K562 (cell line): ENCODE data around the gene MASP1.

Source experiments
- CTCF ChIP-seq, 3 experiments: IDR thresholded peaks in 2 of 3; conservative IDR thresholded peaks in 1 of 3; 2 replicates each; pipeline ENCODE4 v1.5.1; 2011 to 2012; ENCODE audit warnings: low read length in 3 of 3, mild to moderate bottlenecking in 3 of 3, control low read depth in 2 of 3, improper control_type of control experiment in 1 of 3, inconsistent platforms in 1 of 3, low read depth in 1 of 3, mixed read lengths in 1 of 3, moderate library complexity in 1 of 3; ENCODE audit not compliant: insufficient read depth in 2 of 3
- FOXJ2 ChIP-seq: fragments of 200-800 bp; sonication (Bioruptor generic); IDR thresholded peaks from 2 replicates; pipeline ENCODE4 v1.6.1; 2016; ENCODE audit warnings: missing genetic modification characterization, missing compliant biosample characterization
- HIVEP1 ChIP-seq: fragments of 250-450 bp; sonication (Bioruptor Pico); IDR thresholded peaks from 2 replicates; pipeline ENCODE4 v1.4.0; 2020; ENCODE audit warnings: mild to moderate bottlenecking

- TF ChIP-seq FOXJ2 (tag) (no peak), CTCF (IDR thresholded peaks at IDR 0.05 in 2 of 3, conservative IDR thresholded peaks at IDR 0.05 in 1 of 3; ENCODE audit: insufficient read depth in 2 of 3, low read depth in 1 of 3, low read length in 3 of 3) (no peak), HIVEP1 (CRISPR knock-in tag) (no peak)
These were observed 8.1 kb upstream of the MASP1 start for GRCh38 chr3:187299611-187300010.
